Uterus (tissue), 4 donors: ENCODE measurements around the gene SLC17A9. TPM values are rescaled to one million over a fixed set of nuclear protein-coding genes. Genes with fewer than 3 reads are reported as not detected.

ENCODE experiments used
- DNase-seq, 2 donors: peaks; one replicate each; pipeline ENCODE4 v3.0.0-alpha.2; 2019 to 2020
- H3K27ac ChIP-seq, 2 donors: fragments of 200-600 bp; sonication (generic); 1 replicate in 1 of 2; 2 replicates in 1 of 2; pipeline ENCODE4 v1.5.1; 2016 to 2018
- H3K27me3 ChIP-seq, 2 donors: fragments of 200-600 bp; sonication (generic); one replicate each; pipeline ENCODE4 v1.5.1; 2018 to 2019; ENCODE audit warnings: control low read depth in 1 of 2
- H3K36me3 ChIP-seq, 2 donors: fragments of 200-600 bp; sonication (generic); one replicate each; pipeline ENCODE4 v1.5.1; 2019; ENCODE audit warnings: control low read depth in 1 of 2
- H3K4me1 ChIP-seq, 2 donors: fragments of 200-600 bp; sonication (generic); one replicate each; pipeline ENCODE4 v1.5.1; 2018 to 2019; ENCODE audit warnings: control low read depth in 1 of 2
- H3K4me3 ChIP-seq, 2 donors: fragments of 200-600 bp; sonication (generic); 1 replicate in 1 of 2; 2 replicates in 1 of 2; pipeline ENCODE4 v1.5.1; 2018 to 2019; ENCODE audit warnings: mild to moderate bottlenecking in 1 of 2
- H3K9me3 ChIP-seq, 2 donors: fragments of 200-600 bp; sonication (generic); one replicate each; pipeline ENCODE4 v1.5.1; 2019; ENCODE audit warnings: control low read depth in 1 of 2
- POLR2A ChIP-seq, 2 donors: fragments of 450-650 bp; IDR thresholded peaks; one replicate each; pipeline ENCODE4 v1.6.1; 2016; ENCODE audit warnings: antibody characterized with exemption in 2 of 2, mild to moderate bottlenecking in 1 of 2, moderate library complexity in 1 of 2
- intact Hi-C: fragments of 100-400 bp; cut with DNase I; formaldehyde crosslinking; loops from one replicate; pipeline ENCODE4 v1.15.1; 2023; ENCODE audit warnings: low total_unique reads
- total RNA-seq, 4 donors: library from RNA; depleted of rRNA in 3 of 4; stranded (reverse); fragments of >200 nt in 3 of 4; gene quantifications; one replicate each; pipeline versions ENCODE4 v1.1.0 to v1.2.4, GENCODE V29; 2014 to 2023
- TF ChIP-seq, protein P1 (sequence below), 4 experiments: fragments of 200-600 bp in 2 of 4; fragments of 450-650 bp in 2 of 4; sonication (generic) in 2 of 4; IDR thresholded peaks; one replicate each; pipeline ENCODE4 v1.5.1; 2016 to 2019; ENCODE audit warnings: antibody characterized with exemption in 4 of 4, mild to moderate bottlenecking in 2 of 4, moderate library complexity in 1 of 4
- donor health status: DM: yes; HTN: yes; CAD: no.

SLC17A9 gene
- total RNA-seq, 4 donors from 2014 or later: 0.26 to 5.4 (median 1.6) TPM; not detected in 1

DNA sequence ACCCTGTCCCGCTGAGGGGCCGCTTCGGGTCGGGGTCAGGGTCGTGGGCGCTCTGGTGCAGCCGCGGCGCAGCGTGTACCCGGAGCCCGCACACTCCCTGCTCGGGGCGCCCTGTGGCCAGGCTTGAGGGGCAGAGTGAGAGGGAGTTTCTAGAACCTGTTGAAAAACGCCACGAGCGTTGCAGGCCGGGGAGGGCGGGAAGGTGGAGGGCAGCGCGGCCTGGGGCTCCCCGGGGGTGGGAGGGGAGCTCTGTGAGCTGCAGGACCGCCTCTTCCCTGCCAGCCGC, 54.8 kb downstream of the SLC17A9 start:
- TF ChIP-seq POLR2A (IDR thresholded peaks at IDR 0.05): no peak
- TF ChIP-seq, protein P1, sequence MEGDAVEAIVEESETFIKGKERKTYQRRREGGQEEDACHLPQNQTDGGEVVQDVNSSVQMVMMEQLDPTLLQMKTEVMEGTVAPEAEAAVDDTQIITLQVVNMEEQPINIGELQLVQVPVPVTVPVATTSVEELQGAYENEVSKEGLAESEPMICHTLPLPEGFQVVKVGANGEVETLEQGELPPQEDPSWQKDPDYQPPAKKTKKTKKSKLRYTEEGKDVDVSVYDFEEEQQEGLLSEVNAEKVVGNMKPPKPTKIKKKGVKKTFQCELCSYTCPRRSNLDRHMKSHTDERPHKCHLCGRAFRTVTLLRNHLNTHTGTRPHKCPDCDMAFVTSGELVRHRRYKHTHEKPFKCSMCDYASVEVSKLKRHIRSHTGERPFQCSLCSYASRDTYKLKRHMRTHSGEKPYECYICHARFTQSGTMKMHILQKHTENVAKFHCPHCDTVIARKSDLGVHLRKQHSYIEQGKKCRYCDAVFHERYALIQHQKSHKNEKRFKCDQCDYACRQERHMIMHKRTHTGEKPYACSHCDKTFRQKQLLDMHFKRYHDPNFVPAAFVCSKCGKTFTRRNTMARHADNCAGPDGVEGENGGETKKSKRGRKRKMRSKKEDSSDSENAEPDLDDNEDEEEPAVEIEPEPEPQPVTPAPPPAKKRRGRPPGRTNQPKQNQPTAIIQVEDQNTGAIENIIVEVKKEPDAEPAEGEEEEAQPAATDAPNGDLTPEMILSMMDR (IDR thresholded peaks at IDR 0.05): no peak
- DNase-seq: no peak
- no peak overlapping the region for H3K27ac ChIP-seq
- peaks cover 0 to 13% of the 10 kb centered on the region in 2 donors for H3K4me1 ChIP-seq
- no peaks in the 10 kb centered on the region for H3K36me3 ChIP-seq
- H3K4me3 ChIP-seq: no peak overlapping the region
- no peaks in the 10 kb centered on the region for H3K9me3 ChIP-seq
- intact Hi-C loops: loop anchor here (2.0 kb wide), 1 partner anchor 35 kb away; no protein-coding TSS in a partner anchor
- peaks cover 23 to 71% of the 10 kb centered on the region in 2 donors for H3K27me3 ChIP-seq

DNA sequence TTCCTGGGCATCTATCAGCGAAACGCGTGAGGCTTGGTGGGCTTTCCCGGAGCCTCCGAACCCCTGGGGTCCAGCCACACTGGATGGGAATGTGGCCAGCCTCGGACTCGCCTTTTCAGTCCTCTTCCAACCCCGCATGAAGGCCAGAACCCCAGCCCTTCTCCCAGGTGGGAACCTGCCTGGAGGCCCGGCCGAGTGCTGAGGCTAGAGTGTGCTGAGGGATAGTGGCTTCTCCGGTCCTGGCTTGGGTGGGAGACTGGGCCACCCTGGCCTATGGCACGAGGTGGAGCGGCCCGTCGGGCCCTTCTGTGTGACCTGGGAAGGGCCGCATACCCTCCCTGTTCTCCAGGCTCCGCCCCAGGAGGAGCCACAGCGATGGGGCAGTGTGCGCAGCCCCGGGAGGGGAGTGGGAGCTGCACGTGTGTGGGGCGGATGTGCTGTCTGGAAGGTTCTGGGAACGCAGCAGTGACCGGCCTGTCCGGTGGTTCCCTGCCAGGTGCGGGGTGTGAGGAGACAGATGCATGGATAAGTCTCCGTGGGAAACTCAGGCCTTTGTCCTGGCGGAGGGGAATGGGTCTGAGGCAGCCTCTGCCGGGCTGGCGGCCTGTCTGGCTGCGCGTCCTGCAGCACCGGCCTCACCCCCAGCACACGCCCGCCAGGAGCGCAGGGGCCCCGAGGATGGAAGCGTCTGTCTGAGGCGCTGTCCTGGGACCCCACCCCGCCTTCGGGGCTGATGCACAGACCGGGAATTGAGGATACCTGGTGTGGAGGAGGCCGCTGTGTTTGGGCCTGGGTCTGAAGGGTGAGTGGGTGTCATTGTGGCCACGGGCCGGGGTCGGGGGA, 55.4 kb downstream of the SLC17A9 start:
- no peak for DNase-seq

DNA sequence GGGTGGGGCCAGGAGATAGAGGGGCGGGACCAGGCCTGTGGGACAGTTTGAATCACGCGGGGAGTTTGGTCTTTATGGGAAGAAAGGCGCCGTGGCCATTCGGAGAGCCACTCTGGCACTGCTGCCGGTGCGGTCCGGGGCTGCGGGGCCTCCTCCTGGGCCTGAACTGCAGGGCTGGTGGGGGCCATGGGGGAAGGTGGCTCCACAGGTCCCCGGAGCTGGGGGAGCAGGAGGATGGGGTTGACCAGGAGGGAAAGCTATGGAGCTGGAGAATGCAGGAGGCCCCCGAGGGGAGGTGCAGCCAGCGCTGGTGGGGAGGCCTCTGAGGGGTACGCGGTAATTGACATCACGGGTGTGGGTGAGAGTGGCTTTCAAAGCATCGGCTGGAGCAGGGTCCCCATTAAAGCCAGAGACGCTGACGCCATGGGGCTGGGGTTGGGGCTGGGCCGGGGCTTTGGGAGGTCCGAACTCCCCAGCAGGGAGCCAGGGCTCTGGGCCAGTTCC, 56.1 kb downstream of the SLC17A9 start:
- TF ChIP-seq, protein P1 (IDR thresholded peaks at IDR 0.05): no peak
- no peak for TF ChIP-seq POLR2A (IDR thresholded peaks at IDR 0.05)
- H3K27me3 ChIP-seq: peaks cover 26 to 66% of the 10 kb centered on the region in 2 donors
- H3K4me3 ChIP-seq: no peak overlapping the region
- H3K4me1 ChIP-seq: peaks cover 0 to 13% of the 10 kb centered on the region in 2 donors
- H3K27ac ChIP-seq: no peak overlapping the region
- intact Hi-C loops: no loop called here
- no peaks in the 10 kb centered on the region for H3K9me3 ChIP-seq
- DNase-seq: no peak
- H3K36me3 ChIP-seq: no peaks in the 10 kb centered on the region

More for the DNA sequence above, 55.4 kb downstream of the SLC17A9 start:
- H3K36me3 ChIP-seq: no peaks in the 10 kb centered on the region
- H3K27ac ChIP-seq: no peak overlapping the region
- TF ChIP-seq POLR2A (IDR thresholded peaks at IDR 0.05): no peak
- TF ChIP-seq, protein P1 (IDR thresholded peaks at IDR 0.05): no peak
- H3K4me3 ChIP-seq: no peak overlapping the region
- peaks cover 23 to 70% of the 10 kb centered on the region in 2 donors for H3K27me3 ChIP-seq
- H3K4me1 ChIP-seq: peaks cover 0 to 13% of the 10 kb centered on the region in 2 donors
- H3K9me3 ChIP-seq: no peaks in the 10 kb centered on the region
- intact Hi-C loops: loop anchor here (2.0 kb wide), 1 partner anchor 35 kb away; no protein-coding TSS in a partner anchor

- Histone ChIP-seq H3K4me3 (no peak overlapping the region), H3K27me3 (peaks cover 26 to 62% of the 10 kb centered on the region in 2 donors), H3K36me3 (no peaks in the 10 kb centered on the region), H3K27ac (no peak overlapping the region), H3K9me3 (no peaks in the 10 kb centered on the region), H3K4me1 (peaks cover 0 to 13% of the 10 kb centered on the region in 2 donors)
- TF ChIP-seq, protein P1 (IDR thresholded peaks at IDR 0.05): peak; percentile 92 to 94 (median 94)
- TF ChIP-seq POLR2A (IDR thresholded peaks at IDR 0.05): no peak
- intact Hi-C loops: no loop called here
- DNase-seq: peak; percentile 56 to 76
These were observed 56.8 kb downstream of the SLC17A9 start for GRCh38 chr20:63009045-63009961.
